Esophagus mucosa (tissue), 1 donor: ENCODE results near the gene RARRES1. TPM values are rescaled to one million over a fixed set of nuclear protein-coding genes. Genes with fewer than 3 reads are reported as not detected.

ENCODE experiments used
- ATAC-seq: fragments of 200-7000 bp; cut with Tn5 transposase; one replicate; pipeline ENCODE4 v1.9.1; 2020
- total RNA-seq: library from RNA; stranded (reverse); gene quantifications from one replicate; pipeline ENCODE4 v1.2.4, GENCODE V29; 2023
- donor health status: DM: yes; HTN: yes; CAD: no.

Gene RARRES1
- total RNA-seq, 1 donor from 2014 or later, result 14.9 TPM

GRCh38 chr3:158685159-158685558, 47.1 kb downstream of the RARRES1 start:
- ATAC-seq, result no peak

- ATAC-seq, result no peak
These were observed 48.9 kb downstream of the RARRES1 start for GRCh38 chr3:158683230-158683962.

DNA sequence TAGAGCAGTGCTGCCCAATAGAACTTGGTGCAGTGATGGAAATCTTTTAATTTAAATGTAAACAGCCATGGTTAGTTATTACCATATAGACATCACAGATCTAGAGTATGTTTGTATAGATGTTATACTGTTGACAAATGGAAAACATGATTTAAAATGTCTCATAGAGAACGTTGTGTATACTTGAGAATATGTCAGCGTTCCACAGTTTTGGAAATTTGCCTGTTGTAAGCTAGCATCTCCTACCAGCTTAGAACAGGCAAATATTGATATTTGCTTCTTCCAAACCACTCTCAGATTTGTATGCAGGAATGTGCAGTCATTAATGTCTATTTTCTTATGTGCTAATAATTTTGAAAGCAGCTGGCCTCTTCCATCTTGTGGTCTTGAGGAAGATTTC, 51.4 kb downstream of the RARRES1 start:
- ATAC-seq, result no peak

GRCh38 chr3:158679547-158680000, 52.7 kb downstream of the RARRES1 start:
- ATAC-seq, result no peak

DNA sequence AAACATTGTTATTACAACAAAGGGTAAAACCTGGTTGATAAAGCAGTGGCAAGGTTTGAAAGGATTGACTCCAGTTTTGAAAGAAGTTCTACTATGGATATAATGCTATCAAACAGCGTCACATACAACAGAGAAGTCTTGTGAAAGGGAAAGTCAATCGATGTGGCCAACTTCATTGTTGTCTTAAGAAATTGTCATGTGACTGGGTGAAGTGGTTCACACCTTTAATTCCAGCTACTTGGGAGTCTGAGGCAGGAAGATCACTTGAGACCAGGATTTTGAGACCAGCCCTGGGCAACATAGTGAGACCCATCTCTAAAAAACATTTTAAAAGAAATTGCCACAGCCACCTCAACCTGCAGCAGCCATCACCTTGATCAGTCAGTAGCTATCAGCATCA, 53.6 kb downstream of the RARRES1 start:
- no peak for ATAC-seq

- ATAC-seq, result peak; percentile 100
These were observed 59.8 kb downstream of the RARRES1 start, which contains the start of gene LXN for GRCh38 chr3:158672215-158673176. TSS of gene LXN (minus strand) at chr3:158672648. CDS start at chr3:158672478, 170 bp downstream.

DNA sequence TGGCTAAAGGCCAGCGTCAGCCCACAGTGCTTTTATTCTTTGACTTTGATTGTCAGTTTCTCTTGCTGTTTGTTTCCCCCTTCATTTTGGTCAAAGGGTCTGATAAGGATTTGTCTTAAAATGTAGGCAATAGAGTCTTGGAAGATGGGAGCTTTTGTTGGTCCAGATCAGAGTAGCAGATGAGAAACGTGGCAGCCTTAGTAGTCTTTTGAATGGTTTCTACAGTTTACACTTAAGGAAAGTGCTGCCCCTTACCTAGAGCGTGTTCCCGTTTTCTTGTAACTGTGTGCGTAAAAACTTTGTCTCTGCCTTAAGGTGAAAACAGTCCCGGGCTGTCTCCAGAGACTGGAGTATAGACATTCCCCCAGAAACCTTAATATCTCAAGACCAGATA, 60.4 kb downstream of the RARRES1 start:
- no peak for ATAC-seq

- ATAC-seq, result no peak
These were observed 63.8 kb downstream of the RARRES1 start for GRCh38 chr3:158668506-158668905.

DNA sequence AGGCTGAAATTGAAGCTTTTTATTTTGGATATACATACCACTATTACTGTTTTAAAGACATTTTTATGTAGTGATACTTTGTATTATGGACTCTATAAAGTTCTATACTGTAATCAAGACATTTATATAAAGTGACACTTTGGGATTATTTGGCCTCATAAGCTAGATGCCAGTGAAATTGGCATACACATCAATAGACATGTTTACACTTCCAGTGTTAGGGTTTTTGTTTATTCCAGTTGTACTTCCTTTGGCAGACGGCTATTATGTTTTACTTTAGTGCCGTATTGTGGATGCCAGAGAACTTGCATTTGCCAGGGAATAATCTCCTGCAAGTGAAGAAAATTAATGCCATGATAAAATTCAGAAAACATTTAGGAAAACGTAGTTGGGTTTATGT, 65.8 kb downstream of the RARRES1 start:
- ATAC-seq, result no peak

- no peak for ATAC-seq
These were observed 68.4 kb downstream of the RARRES1 start for GRCh38 chr3:158663832-158664231.

DNA sequence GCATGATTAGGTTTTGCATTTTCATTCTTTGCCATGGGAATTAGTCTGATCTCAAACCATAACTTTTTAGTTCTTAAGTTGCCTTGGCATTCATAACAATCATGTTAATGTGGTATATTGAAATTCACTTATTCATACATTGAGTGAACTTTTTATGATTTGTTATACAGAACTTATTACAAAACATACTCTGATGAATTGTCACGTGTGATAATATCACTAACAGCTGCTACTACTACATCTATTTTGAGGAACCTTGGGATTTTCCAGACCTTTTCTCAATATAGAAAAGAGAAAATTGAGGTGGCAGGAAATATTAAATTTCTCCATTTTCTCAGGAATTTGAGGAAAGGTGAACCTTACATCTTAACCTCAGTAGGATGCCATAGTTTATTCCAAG, 69.0 kb downstream of the RARRES1 start:
- ATAC-seq, result no peak

GRCh38 chr3:158660711-158661110, 71.5 kb downstream of the RARRES1 start:
- ATAC-seq, result no peak

DNA sequence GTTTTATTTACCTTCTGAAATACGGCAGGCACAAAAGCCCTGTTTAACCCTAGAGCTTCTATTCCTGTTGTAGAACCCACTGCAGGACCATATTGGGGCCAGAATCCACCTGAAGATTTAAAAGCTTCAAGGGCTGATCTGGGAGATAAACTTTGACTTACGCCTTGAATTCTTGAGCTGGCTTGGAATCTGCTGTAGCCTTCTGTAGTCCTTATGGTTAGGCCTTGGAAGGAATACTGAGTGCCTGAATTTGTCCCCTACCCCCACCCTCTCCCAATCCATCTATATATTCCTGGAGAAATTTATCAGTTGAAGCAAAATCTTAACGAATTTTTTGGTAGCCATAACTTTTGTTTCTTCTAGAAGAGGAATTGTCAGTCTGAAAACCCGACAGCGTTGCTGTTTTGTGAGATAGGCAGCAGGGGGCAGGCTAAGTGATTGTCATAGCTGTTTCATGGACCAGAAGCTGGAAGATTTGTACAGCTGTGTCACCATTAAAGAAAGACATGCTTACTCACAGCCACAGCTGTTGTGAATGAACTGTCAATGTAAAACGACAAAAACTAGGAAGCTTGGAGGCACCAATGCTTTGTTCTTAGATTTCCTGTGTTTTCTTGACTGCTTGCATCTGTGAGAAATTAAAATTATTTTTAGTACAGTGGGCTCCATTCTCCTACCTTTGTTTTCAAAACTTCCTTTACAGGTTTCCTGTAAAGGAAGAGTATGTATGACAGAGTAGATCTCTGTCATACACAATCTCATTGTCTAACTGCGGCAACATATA, 72.6 kb downstream of the RARRES1 start:
- peak; percentile 88 for ATAC-seq

DNA sequence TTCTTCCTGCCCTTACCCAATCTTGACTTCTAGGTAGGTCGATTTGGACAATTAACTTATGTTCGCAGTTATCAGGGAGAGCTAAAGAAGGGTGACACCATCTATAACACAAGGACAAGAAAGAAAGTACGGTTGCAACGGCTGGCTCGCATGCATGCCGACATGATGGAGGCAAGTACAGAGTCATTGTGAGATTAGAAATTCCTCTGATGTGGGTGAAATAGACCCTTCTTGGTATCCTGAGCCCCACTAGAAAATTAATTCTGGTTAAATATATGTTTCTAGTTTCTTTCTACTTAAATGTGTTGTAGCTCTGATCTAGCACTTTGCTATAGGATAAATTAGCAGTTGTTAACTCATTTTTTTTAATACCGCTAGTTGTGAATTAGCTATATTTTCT, 73.4 kb downstream of the RARRES1 start:
- ATAC-seq, result no peak

DNA sequence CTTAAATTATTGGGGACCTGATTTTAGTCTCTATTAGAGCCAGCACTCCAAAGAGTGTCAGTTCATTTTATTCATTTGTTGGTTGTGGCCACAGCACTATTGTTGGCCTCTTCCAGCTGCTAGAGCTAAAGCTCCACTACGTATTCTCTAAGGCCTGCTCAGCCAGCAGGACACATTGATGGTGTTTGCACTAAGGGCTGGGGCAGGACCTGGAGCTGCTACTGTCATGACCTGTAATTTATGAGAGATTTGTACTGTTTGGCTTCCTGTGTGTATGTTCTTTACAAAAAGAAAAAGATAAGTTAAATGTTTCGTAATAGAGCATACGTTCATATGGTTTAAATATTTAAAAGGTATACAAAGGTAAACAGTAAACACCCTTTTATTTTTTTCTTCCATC, 79.8 kb downstream of the RARRES1 start:
- ATAC-seq, result no peak

DNA sequence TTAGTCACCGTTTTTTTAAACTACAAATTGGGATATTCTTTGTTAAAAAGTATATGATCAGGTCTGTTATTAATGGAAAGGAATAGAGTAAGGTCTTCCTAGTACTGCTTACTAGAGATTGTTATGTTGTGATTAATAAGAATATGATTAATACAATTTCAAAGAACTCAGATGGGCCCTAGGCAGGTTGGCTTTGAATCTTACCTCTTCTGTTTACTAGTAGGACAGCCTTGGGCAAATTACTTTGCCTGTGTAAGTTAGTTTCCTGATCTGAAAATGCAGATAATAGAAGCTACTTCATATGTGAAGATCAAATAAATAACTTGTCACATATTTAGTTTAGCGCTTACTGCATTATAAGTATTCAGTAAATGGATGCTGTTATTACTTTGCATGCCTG, 81.1 kb downstream of the RARRES1 start:
- no peak for ATAC-seq

GRCh38 chr3:158649791-158650190, 82.5 kb downstream of the RARRES1 start:
- ATAC-seq, result no peak

Other genes with a start within 250 kb of the RARRES1 start
- gene MLF1, start 161.3 kb downstream of the RARRES1 start, total RNA-seq, result 2.6 TPM
- gene GFM1, start 87.9 kb downstream of the RARRES1 start, total RNA-seq, result 32.5 TPM
- gene LXN, start 59.8 kb downstream of the RARRES1 start, total RNA-seq, result 8.4 TPM
- 40.1 TPM for gene MFSD1, start 69.6 kb upstream of the RARRES1 start, total RNA-seq